ENCODE measurements around the gene CDH16. TPM values are rescaled to one million over a fixed set of nuclear protein-coding genes. Genes with fewer than 3 reads are reported as not detected.

Gene CDH16
- total RNA-seq, 1 donor from 2014 or later = not detected

DNA sequence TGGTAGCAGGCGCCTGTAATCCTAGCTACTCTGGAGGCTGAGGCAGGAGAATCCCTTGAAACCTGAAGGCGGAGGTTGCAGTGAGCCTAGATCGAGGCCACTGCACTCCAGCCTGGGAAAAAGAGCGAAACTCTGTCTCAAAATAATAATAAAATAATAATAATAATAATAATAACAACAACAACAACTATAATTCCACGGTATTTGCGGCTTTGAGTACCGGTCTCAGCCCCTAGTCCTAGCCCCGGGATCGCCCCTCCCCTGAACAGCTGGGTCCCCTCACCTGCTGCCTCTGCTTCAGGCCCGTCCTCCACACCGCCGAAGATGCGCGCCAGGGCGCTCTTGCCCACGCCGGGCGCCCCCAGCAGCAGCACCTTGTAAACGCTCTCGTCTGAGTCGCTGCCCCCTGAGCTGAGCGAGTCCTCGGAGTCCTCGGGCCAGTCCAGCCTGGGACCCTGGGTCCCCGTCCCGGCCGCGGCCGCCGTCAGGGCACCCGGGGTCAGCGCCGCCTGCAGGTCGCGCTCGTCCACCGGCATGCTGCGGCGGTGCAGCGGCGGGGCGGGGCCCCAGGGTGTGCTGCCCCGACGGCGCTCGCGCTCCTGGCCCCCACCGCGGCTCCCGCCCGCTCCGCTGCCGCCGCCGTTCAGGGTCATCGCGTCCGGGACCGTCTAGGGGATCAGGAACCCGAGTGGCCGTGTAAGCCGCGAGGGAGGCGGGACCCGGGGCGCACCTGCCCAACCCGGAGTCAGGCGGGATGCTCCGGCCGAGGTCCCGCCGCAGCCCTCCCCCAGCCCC, 6.0 kb upstream of the CDH16 start:
- H3K36me3 ChIP-seq (ENCODE audit: insufficient read depth, low read length) = no peaks in the 10 kb centered on the region
- peak overlapping the region; percentile 22 for H2AFZ ChIP-seq (ENCODE audit: low read depth, low read length)
- Mint-ChIP-seq H3K4me1 (ENCODE audit: low read depth, unreplicated experiment) (peaks cover 26% of the 10 kb centered on the region), H3K36me3 (ENCODE audit: low read depth, unreplicated experiment) (peaks cover 7% of the 10 kb centered on the region), H3K9me3 (ENCODE audit: unreplicated experiment) (no peaks in the 10 kb centered on the region), H3K4me3 (ENCODE audit: unreplicated experiment) (peak overlapping the region; percentile 80), H3K27me3 (ENCODE audit: low read depth, unreplicated experiment) (peaks cover 41% of the 10 kb centered on the region), H3K27ac (ENCODE audit: unreplicated experiment) (no peak overlapping the region)
- H3K4me1 ChIP-seq (ENCODE audit: insufficient read depth, low read length) = peaks cover 37% of the 10 kb centered on the region
- TF ChIP-seq, protein P1, sequence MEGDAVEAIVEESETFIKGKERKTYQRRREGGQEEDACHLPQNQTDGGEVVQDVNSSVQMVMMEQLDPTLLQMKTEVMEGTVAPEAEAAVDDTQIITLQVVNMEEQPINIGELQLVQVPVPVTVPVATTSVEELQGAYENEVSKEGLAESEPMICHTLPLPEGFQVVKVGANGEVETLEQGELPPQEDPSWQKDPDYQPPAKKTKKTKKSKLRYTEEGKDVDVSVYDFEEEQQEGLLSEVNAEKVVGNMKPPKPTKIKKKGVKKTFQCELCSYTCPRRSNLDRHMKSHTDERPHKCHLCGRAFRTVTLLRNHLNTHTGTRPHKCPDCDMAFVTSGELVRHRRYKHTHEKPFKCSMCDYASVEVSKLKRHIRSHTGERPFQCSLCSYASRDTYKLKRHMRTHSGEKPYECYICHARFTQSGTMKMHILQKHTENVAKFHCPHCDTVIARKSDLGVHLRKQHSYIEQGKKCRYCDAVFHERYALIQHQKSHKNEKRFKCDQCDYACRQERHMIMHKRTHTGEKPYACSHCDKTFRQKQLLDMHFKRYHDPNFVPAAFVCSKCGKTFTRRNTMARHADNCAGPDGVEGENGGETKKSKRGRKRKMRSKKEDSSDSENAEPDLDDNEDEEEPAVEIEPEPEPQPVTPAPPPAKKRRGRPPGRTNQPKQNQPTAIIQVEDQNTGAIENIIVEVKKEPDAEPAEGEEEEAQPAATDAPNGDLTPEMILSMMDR (IDR thresholded peaks at IDR 0.05; ENCODE audit: insufficient read depth, low read depth, low read length) = no peak
- TF ChIP-seq EZH2 (IDR thresholded peaks at IDR 0.05; ENCODE audit: insufficient read depth, low read length) = no peak
- H4K20me1 ChIP-seq (ENCODE audit: insufficient read depth, low read length) = peaks cover 19% of the 10 kb centered on the region
- H3K9ac ChIP-seq (ENCODE audit: low read length) = peak overlapping the region; percentile 49
- DNase-seq (ENCODE audit: low read depth) (no peak), FAIRE-seq (no peak)
- H3K9me3 ChIP-seq (ENCODE audit: insufficient read depth, low read depth, low read length) = no peaks in the 10 kb centered on the region
- no peaks in the 10 kb centered on the region for H3K79me2 ChIP-seq (ENCODE audit: insufficient read depth, low read length)
- H3K27me3 ChIP-seq (ENCODE audit: insufficient read depth, low read length) = peaks cover 20% of the 10 kb centered on the region
- H3K27ac ChIP-seq (ENCODE audit: low read depth, low read length) = no peak overlapping the region
- peak overlapping the region; percentile 83 for H3K4me2 ChIP-seq (ENCODE audit: low read length)
- H3K4me3 ChIP-seq (ENCODE audit: insufficient read depth, low read depth, low read length) = peak overlapping the region; percentile 40

DNA sequence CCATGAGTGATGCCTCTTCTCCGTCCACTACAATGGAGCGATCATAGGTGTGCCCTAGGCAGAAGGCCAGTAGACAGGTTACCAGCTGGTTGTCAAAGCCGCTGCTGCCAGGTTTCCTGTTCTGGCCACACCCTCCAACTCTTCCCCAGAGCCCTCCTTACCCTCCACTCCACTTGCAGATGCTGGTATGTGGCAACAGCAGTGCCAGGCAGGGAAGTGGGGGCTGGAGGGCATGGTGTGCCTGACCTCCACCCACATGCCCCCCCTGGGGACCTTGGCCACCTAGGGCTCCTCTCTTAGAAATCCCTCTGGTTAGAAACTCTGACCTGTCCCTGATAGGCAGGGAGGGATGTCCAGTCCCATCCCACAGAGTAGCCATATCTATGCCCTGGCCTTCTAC, 5.2 kb upstream of the CDH16 start:
- H4K20me1 ChIP-seq (ENCODE audit: insufficient read depth, low read length) = peaks cover 19% of the 10 kb centered on the region
- H3K9me3 Mint-ChIP-seq (ENCODE audit: unreplicated experiment) = no peaks in the 10 kb centered on the region
- H3K4me2 ChIP-seq (ENCODE audit: low read length) = peak overlapping the region; percentile 83
- H3K4me3 Mint-ChIP-seq (ENCODE audit: unreplicated experiment) = no peak overlapping the region
- peaks cover 23% of the 10 kb centered on the region for H3K4me1 Mint-ChIP-seq (ENCODE audit: low read depth, unreplicated experiment)
- TF ChIP-seq, protein P1 (IDR thresholded peaks at IDR 0.05; ENCODE audit: insufficient read depth, low read depth, low read length) = no peak
- no peak for TF ChIP-seq EZH2 (IDR thresholded peaks at IDR 0.05; ENCODE audit: insufficient read depth, low read length)
- no peaks in the 10 kb centered on the region for H3K9me3 ChIP-seq (ENCODE audit: insufficient read depth, low read depth, low read length)
- H3K36me3 ChIP-seq (ENCODE audit: insufficient read depth, low read length) = no peaks in the 10 kb centered on the region
- no peak overlapping the region for H3K9ac ChIP-seq (ENCODE audit: low read length)
- no peak overlapping the region for H3K27ac Mint-ChIP-seq (ENCODE audit: unreplicated experiment)
- DNase-seq (ENCODE audit: low read depth) (no peak), FAIRE-seq (no peak)
- no peak overlapping the region for H3K4me3 ChIP-seq (ENCODE audit: insufficient read depth, low read depth, low read length)
- peaks cover 49% of the 10 kb centered on the region for H3K27me3 Mint-ChIP-seq (ENCODE audit: low read depth, unreplicated experiment)
- H3K27me3 ChIP-seq (ENCODE audit: insufficient read depth, low read length) = peaks cover 27% of the 10 kb centered on the region
- peaks cover 37% of the 10 kb centered on the region for H3K4me1 ChIP-seq (ENCODE audit: insufficient read depth, low read length)
- peaks cover 7% of the 10 kb centered on the region for H3K36me3 Mint-ChIP-seq (ENCODE audit: low read depth, unreplicated experiment)
- H3K27ac ChIP-seq (ENCODE audit: low read depth, low read length) = no peak overlapping the region
- H3K79me2 ChIP-seq (ENCODE audit: insufficient read depth, low read length) = no peaks in the 10 kb centered on the region
- no peak overlapping the region for H2AFZ ChIP-seq (ENCODE audit: low read depth, low read length)

DNA sequence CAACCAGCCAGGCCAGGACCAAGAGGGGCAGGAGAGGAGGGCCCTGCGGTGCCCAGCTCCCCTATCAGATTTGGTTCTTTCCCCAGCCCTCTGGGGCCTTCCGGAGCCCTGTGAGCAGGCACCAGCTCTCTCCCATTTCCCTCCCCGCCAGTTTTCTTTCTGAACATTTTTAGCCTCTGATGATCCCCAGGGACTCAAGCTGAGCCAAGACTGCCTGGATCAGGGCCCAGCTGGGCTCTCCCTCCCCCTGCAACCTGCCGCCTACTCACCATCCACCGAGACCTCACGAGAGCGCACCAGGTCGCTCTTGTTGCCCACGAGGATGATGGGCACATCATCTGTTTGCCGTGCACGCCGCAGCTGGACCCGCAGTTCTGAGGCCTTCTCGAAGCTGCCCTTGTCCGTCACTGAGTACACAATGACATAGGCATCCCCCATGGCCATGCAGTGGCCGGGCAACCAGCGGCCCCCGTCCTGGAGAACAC, 4.6 kb upstream of the CDH16 start:
- Mint-ChIP-seq H3K36me3 (ENCODE audit: low read depth, unreplicated experiment) (peaks cover 7% of the 10 kb centered on the region), H3K27ac (ENCODE audit: unreplicated experiment) (no peak overlapping the region), H3K4me3 (ENCODE audit: unreplicated experiment) (no peak overlapping the region), H3K9me3 (ENCODE audit: unreplicated experiment) (no peaks in the 10 kb centered on the region), H3K4me1 (ENCODE audit: low read depth, unreplicated experiment) (peaks cover 21% of the 10 kb centered on the region), H3K27me3 (ENCODE audit: low read depth, unreplicated experiment) (peaks cover 52% of the 10 kb centered on the region)
- Histone ChIP-seq H3K4me2 (ENCODE audit: low read length) (peak overlapping the region; percentile 83), H3K4me1 (ENCODE audit: insufficient read depth, low read length) (peaks cover 34% of the 10 kb centered on the region), H3K9me3 (ENCODE audit: insufficient read depth, low read depth, low read length) (no peaks in the 10 kb centered on the region), H3K27ac (ENCODE audit: low read depth, low read length) (no peak overlapping the region), H3K27me3 (ENCODE audit: insufficient read depth, low read length) (peaks cover 27% of the 10 kb centered on the region), H4K20me1 (ENCODE audit: insufficient read depth, low read length) (peaks cover 19% of the 10 kb centered on the region), H3K4me3 (ENCODE audit: insufficient read depth, low read depth, low read length) (no peak overlapping the region), H3K9ac (ENCODE audit: low read length) (no peak overlapping the region), H3K36me3 (ENCODE audit: insufficient read depth, low read length) (no peaks in the 10 kb centered on the region), H3K79me2 (ENCODE audit: insufficient read depth, low read length) (no peaks in the 10 kb centered on the region), H2AFZ (ENCODE audit: low read depth, low read length) (no peak overlapping the region)
- FAIRE-seq (no peak), DNase-seq (ENCODE audit: low read depth) (peak; percentile 34)
- TF ChIP-seq, protein P1 (IDR thresholded peaks at IDR 0.05; ENCODE audit: insufficient read depth, low read depth, low read length) = no peak
- no peak for TF ChIP-seq EZH2 (IDR thresholded peaks at IDR 0.05; ENCODE audit: insufficient read depth, low read length)
